ENCODE data around the gene PLB1. TPM values are rescaled to one million over a fixed set of nuclear protein-coding genes. Genes with fewer than 3 reads are reported as not detected.

The PLB1 gene
- polyA plus RNA-seq, 1 experiment: 1.4 TPM

- POLR2A ChIA-PET: no interaction called here
- Histone ChIP-seq H3K27me3 (ENCODE audit: control insufficient read depth, insufficient read depth, low read length) (peaks cover 37% of the 10 kb centered on the region), H3K27ac (ENCODE audit: low read depth, low read length) (no peak overlapping the region), H3K4me3 (ENCODE audit: low read depth, low read length) (no peak overlapping the region), H3K9me3 (ENCODE audit: control insufficient read depth, insufficient read depth, low read length) (no peaks in the 10 kb centered on the region)
- no peak for TF ChIP-seq CTCF (IDR thresholded peaks at IDR 0.05; ENCODE audit: low read depth, low read length)
- no peak for DNase-seq (ENCODE audit: low read depth, low spot score)
- CTCF ChIA-PET: no interaction called here
Measured at GRCh38 chr2:28513097-28513496, 17.2 kb downstream of the PLB1 start.

- H3K27me3 ChIP-seq (ENCODE audit: control insufficient read depth, insufficient read depth, low read length): peaks cover 46% of the 10 kb centered on the region
- POLR2A ChIA-PET: no interaction called here
- no peak overlapping the region for H3K27ac ChIP-seq (ENCODE audit: low read depth, low read length)
- DNase-seq (ENCODE audit: low read depth, low spot score): no peak
- H3K9me3 ChIP-seq (ENCODE audit: control insufficient read depth, insufficient read depth, low read length): no peaks in the 10 kb centered on the region
- no peak for TF ChIP-seq CTCF (IDR thresholded peaks at IDR 0.05; ENCODE audit: low read depth, low read length)
- H3K4me3 ChIP-seq (ENCODE audit: low read depth, low read length): no peak overlapping the region
- CTCF ChIA-PET: no interaction called here
Measured at GRCh38 chr2:28515176-28515751, 19.4 kb downstream of the PLB1 start.

GRCh38 chr2:28516430-28516829 is 20.6 kb downstream of the PLB1 start:
- CTCF ChIA-PET: no interaction called here
- H3K27ac ChIP-seq (ENCODE audit: low read depth, low read length): no peak overlapping the region
- TF ChIP-seq CTCF (IDR thresholded peaks at IDR 0.05; ENCODE audit: low read depth, low read length): no peak
- H3K9me3 ChIP-seq (ENCODE audit: control insufficient read depth, insufficient read depth, low read length): no peaks in the 10 kb centered on the region
- H3K27me3 ChIP-seq (ENCODE audit: control insufficient read depth, insufficient read depth, low read length): peaks cover 56% of the 10 kb centered on the region
- POLR2A ChIA-PET: no interaction called here
- no peak overlapping the region for H3K4me3 ChIP-seq (ENCODE audit: low read depth, low read length)
- DNase-seq (ENCODE audit: low read depth, low spot score): no peak

GRCh38 chr2:28516950-28517349 is 21.1 kb downstream of the PLB1 start:
- ChIA-PET POLR2A (no interaction called here), CTCF (no interaction called here)
- no peaks in the 10 kb centered on the region for H3K9me3 ChIP-seq (ENCODE audit: control insufficient read depth, insufficient read depth, low read length)
- H3K27ac ChIP-seq (ENCODE audit: low read depth, low read length): no peak overlapping the region
- H3K27me3 ChIP-seq (ENCODE audit: control insufficient read depth, insufficient read depth, low read length): peaks cover 61% of the 10 kb centered on the region
- DNase-seq (ENCODE audit: low read depth, low spot score): no peak
- no peak for TF ChIP-seq CTCF (IDR thresholded peaks at IDR 0.05; ENCODE audit: low read depth, low read length)
- no peak overlapping the region for H3K4me3 ChIP-seq (ENCODE audit: low read depth, low read length)

GRCh38 chr2:28521663-28522062 is 25.8 kb downstream of the PLB1 start:
- Histone ChIP-seq H3K4me3 (ENCODE audit: low read depth, low read length) (no peak overlapping the region), H3K9me3 (ENCODE audit: control insufficient read depth, insufficient read depth, low read length) (no peaks in the 10 kb centered on the region), H3K27me3 (ENCODE audit: control insufficient read depth, insufficient read depth, low read length) (peaks cover 76% of the 10 kb centered on the region), H3K27ac (ENCODE audit: low read depth, low read length) (no peak overlapping the region)
- TF ChIP-seq CTCF (IDR thresholded peaks at IDR 0.05; ENCODE audit: low read depth, low read length): no peak
- CTCF ChIA-PET: no interaction called here
- DNase-seq (ENCODE audit: low read depth, low spot score): no peak
- POLR2A ChIA-PET: no interaction called here
